RWPE1 (cell line): ENCODE data around the gene TMPRSS6.

Experiments
- CTCF ChIA-PET: fragments of 350-600 bp; sonication (Branson Sonifier 250); formaldehyde crosslinking; extraction: SDS; loops from one replicate; lab custom pipeline; 2021; lab: Yijun Ruan, JAX
- POLR2A ChIA-PET: fragments of 400-600 bp; formaldehyde crosslinking; extraction: SDS; loops from one replicate; lab custom pipeline; 2020; ENCODE audit warnings: antibody characterized with exemption; ENCODE audit not compliant: low non-redundant PET; lab: Yijun Ruan, JAX
- DNase-seq: peaks from one replicate; pipeline ENCODE4 v3.0.0; 2012; ENCODE audit warnings: low spot score
- H3K27ac ChIP-seq: fragments of 450-650 bp; 2 replicates; pipeline ENCODE4 v1.5.1; 2017
- TF ChIP-seq, protein P1 (sequence below): fragments of 450-650 bp; conservative IDR thresholded peaks from 2 replicates; pipeline ENCODE4 v1.5.1; 2017; ENCODE audit warnings: low read depth, mild to moderate bottlenecking

The TMPRSS6 gene

DNA sequence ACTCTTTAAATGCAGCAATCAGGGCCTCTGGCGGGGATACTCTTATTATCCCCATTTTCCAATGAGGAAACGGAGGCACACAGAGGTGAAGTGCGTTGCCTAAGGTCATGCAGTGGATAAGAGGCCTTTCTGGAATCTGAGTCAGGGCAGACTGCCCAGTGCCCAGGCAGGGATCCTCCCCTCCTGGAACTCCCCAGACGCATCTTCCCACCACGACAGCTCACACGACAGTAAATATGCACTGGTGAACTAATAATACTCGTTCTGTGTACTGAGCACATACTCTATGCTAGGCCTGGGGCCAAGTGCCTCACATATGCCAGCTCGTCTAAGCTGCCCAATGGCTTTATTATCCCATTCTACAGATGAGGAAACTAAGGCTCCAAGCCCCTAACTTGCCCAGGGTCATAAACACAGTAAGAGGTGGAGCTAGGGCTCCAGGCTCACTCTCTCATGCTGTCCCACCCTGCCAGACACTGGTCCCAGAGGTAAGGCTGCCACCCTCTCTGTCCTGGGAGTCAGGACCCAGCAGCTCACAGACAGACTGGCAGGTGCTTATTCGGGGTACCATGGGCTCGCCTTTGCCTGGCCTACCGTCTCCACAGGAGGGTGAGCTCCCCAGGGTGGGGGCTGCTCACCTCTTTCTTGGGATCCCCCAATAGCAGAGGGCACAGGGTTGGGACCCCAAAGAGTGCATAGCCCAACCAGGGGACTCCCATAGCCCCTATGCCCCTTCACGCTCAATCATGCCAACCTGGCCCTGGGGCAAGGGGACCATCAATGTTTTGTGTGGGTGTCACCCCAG, 37.9 kb upstream of the TMPRSS6 start:
- TF ChIP-seq, protein P1, sequence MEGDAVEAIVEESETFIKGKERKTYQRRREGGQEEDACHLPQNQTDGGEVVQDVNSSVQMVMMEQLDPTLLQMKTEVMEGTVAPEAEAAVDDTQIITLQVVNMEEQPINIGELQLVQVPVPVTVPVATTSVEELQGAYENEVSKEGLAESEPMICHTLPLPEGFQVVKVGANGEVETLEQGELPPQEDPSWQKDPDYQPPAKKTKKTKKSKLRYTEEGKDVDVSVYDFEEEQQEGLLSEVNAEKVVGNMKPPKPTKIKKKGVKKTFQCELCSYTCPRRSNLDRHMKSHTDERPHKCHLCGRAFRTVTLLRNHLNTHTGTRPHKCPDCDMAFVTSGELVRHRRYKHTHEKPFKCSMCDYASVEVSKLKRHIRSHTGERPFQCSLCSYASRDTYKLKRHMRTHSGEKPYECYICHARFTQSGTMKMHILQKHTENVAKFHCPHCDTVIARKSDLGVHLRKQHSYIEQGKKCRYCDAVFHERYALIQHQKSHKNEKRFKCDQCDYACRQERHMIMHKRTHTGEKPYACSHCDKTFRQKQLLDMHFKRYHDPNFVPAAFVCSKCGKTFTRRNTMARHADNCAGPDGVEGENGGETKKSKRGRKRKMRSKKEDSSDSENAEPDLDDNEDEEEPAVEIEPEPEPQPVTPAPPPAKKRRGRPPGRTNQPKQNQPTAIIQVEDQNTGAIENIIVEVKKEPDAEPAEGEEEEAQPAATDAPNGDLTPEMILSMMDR: no peak
- POLR2A ChIA-PET: interaction anchor here (0.7 kb wide), 1 partner anchor 50 kb away, joined by 4 read pairs; no protein-coding TSS in a partner anchor
- no peak overlapping the region for H3K27ac ChIP-seq
- no peak for DNase-seq
- CTCF ChIA-PET: no interaction called here

DNA sequence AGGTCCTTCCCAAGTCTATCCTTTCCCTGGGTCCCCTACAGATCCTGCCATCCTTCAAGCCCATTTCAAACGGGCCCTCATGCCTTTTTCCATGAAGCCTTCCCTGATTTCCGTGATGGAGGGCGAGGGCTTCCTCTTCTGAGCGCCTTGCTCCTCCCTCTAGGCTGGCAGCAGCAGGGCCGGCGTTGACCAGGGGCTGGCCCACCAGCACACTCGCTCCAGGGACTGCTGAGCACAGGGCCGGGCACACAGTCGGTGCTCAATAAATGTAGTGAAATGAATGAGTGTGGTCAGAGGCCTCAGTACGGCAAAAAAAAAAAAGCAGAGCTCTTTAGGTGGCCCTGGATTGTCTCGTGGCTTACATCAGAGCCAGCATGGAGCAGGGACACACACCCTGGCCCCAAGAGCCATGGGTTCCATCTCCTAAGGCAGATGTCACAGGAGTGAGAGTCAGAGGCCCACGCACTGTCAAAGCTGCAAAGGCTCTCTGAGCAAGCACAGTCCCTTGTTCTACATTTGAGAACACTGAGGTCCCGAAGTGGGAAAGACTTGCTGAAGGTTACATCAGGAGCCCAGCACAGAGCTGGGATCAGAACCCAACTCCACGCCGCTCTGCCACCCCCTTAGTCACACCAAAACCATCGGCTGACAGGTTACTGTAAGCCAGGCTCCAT, 37.1 kb upstream of the TMPRSS6 start:
- DNase-seq: no peak
- TF ChIP-seq, protein P1: no peak
- CTCF ChIA-PET: no interaction called here
- POLR2A ChIA-PET: interaction anchor here (0.7 kb wide), 1 partner anchor 50 kb away, joined by 4 read pairs; no protein-coding TSS in a partner anchor
- H3K27ac ChIP-seq: no peak overlapping the region

DNA sequence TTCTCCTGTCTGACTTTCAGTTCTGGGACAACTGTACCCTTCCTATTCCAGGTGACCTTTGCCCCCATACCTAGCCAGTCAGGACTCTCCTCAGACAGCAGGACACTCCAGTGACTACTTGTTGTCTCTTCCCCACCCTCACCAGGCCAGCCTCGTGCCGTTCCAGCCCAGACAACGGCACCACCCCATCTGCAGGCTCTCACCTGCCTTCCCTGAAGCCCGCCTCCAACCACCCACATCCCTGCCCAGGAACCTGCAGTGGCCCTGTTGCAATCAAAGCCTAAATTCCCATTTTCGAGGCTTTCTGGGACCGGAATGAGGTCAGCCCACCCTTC, 36.5 kb upstream of the TMPRSS6 start:
- H3K27ac ChIP-seq: no peak overlapping the region
- no peak for DNase-seq
- TF ChIP-seq, protein P1: no peak
- CTCF ChIA-PET: interaction anchor here (0.6 kb wide), 1 partner anchor 32 kb away, joined by 3 read pairs; no protein-coding TSS in a partner anchor
- POLR2A ChIA-PET: no interaction called here

DNA sequence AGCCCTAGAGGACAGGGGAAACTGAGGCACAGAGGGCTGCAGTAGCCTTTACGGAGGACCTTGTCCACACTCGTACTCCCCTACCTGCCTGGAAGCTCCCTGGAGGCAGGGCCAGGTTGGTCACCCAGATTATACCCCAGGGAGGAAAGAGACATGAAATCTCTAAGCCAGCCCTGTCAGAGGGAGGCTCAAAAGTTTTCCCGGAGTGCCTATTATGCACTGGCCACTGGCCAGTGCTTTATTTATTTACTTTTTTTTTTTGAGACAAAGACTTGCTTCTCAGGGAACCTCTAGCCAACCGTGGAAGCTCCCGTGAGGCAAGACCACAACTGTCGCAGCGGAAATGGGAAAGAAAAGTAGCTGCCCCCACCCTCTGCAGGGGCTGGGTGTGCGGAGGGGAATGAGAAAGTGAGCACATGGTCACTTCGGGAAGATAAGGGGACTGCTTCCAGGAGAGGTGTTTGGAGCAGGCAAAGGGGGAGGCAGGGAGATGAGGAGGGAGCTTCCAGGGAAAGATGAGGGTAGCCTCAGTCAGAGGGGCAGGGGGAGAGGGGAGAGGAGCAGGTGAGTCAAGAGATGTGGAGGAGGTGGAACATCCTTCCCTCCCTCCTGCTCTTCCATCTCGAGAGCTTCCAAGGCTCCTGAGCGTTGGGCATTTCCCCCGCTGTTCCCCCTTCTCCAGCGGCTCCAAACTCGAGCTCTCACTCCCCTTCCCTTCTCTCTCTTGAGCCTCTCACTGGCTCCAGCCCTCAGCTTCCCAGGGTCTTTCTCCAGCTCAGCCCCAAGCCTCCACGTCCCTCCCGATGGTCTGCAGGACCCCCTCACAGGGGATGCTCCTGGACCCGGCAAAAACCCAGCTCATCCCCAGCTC, 35.9 kb upstream of the TMPRSS6 start:
- ChIA-PET POLR2A (no interaction called here), CTCF (interaction anchor here (0.6 kb wide), 1 partner anchor 33 kb away, joined by 3 read pairs; no protein-coding TSS in a partner anchor)
- no peak for DNase-seq
- no peak overlapping the region for H3K27ac ChIP-seq
- TF ChIP-seq, protein P1: no peak

DNA sequence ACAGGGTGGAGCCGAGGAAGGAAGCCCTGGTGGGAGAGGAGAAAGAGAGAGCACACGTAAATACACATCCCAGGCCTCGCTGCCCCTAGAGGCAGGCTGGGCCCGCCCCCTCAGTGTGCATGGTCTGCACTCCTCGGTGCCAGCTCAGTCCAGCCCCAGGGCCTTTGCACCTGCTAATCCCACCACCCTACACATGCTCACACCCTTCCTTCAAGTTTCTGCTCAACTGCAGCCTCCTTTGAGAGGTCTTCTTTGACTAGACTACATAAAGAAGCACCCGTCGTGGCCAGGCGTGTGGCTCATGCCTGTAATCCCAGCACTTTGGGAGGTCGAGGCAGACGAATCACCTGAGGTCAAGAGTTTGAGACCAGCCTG, 34.7 kb upstream of the TMPRSS6 start:
- H3K27ac ChIP-seq: no peak overlapping the region
- CTCF ChIA-PET: interaction anchor here (0.6 kb wide), 1 partner anchor 122 kb away, joined by 3 read pairs; no protein-coding TSS in a partner anchor
- DNase-seq: no peak
- TF ChIP-seq, protein P1: no peak
- POLR2A ChIA-PET: no interaction called here

DNA sequence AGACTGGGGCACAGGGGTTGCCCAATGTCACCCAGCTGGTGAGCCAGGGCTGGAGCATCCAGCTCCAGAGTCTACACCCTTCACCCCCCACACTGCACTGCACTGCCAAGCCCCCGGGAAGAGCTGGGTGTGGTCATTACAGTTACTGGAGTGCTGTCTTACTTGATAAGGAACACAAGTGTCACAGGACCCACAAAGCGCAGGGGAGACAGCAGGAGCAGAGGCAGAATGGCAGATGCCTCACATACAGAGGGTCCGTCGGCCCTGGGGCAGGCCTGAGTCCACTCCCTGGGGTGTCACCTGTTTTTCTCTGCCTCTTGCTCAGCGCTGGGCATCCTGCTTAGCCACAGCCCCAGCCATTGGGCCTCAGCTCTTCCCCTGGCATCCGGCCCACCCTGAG, 32.5 kb upstream of the TMPRSS6 start:
- H3K27ac ChIP-seq: no peak overlapping the region
- ChIA-PET CTCF (no interaction called here), POLR2A (no interaction called here)
- DNase-seq: no peak
- TF ChIP-seq, protein P1: no peak
